SK-N-SH (cell line): ENCODE results near the gene IPPK.

Experiments
- CHD2 ChIP-seq: fragments of 150-350 bp; IDR thresholded peaks from 2 replicates; pipeline ENCODE4 v1.6.1; 2018; ENCODE audit warnings: low read length; ENCODE audit not compliant: partially characterized antibody
- ELF1 ChIP-seq: IDR thresholded peaks from 2 replicates; pipeline ENCODE4 v1.4.0; 2012
- EP300 ChIP-seq, 2 experiments: IDR thresholded peaks; 2 replicates each; pipeline versions ENCODE4 v1.4.0 to v1.6.1; 2012; ENCODE audit warnings: borderline replicate concordance in 1 of 2, low read depth in 1 of 2, low read length in 1 of 2
- FOXM1 ChIP-seq: IDR thresholded peaks from 2 replicates; pipeline ENCODE4 v1.4.0; 2012; ENCODE audit warnings: low read depth, mild to moderate bottlenecking
- GABPA ChIP-seq: IDR thresholded peaks from 2 replicates; pipeline ENCODE4 v1.4.0; 2012; ENCODE audit warnings: low read depth, mild to moderate bottlenecking
- MAX ChIP-seq: IDR thresholded peaks from 2 replicates; pipeline ENCODE4 v1.4.0; 2012; ENCODE audit warnings: low read depth
- REST ChIP-seq: IDR thresholded peaks from 2 replicates; pipeline ENCODE4 v1.6.1; 2012; ENCODE audit warnings: mild to moderate bottlenecking, low read depth, low read length, moderate library complexity
- RXRA ChIP-seq: IDR thresholded peaks from 2 replicates; pipeline ENCODE4 v1.4.0; 2012; ENCODE audit warnings: low read depth, mild to moderate bottlenecking, borderline replicate concordance
- SIN3A ChIP-seq: IDR thresholded peaks from 2 replicates; pipeline ENCODE4 v1.6.1; 2012; ENCODE audit warnings: low read depth, mild to moderate bottlenecking, low read length, moderate library complexity, borderline replicate concordance
- SMC3 ChIP-seq: IDR thresholded peaks from 2 replicates; pipeline ENCODE4 v1.6.1; 2012; ENCODE audit warnings: low read depth, low read length, improper control_type of control experiment
- TAF1 ChIP-seq: IDR thresholded peaks from 2 replicates; pipeline ENCODE4 v1.6.1; 2012; ENCODE audit warnings: low read depth, mild to moderate bottlenecking, low read length, moderate library complexity, borderline replicate concordance
- TCF12 ChIP-seq: IDR thresholded peaks from 2 replicates; pipeline ENCODE4 v1.4.0; 2012
- YY1 ChIP-seq: IDR thresholded peaks from 2 replicates; pipeline ENCODE4 v1.4.0; 2012; ENCODE audit warnings: low read depth, mild to moderate bottlenecking
- TF ChIP-seq, protein P1 (sequence below): fragments of 200-600 bp; sonication (generic); IDR thresholded peaks from 2 replicates; pipeline ENCODE4 v1.6.1; 2017; ENCODE audit warnings: antibody characterized with exemption, mild to moderate bottlenecking, moderate library complexity

DNA sequence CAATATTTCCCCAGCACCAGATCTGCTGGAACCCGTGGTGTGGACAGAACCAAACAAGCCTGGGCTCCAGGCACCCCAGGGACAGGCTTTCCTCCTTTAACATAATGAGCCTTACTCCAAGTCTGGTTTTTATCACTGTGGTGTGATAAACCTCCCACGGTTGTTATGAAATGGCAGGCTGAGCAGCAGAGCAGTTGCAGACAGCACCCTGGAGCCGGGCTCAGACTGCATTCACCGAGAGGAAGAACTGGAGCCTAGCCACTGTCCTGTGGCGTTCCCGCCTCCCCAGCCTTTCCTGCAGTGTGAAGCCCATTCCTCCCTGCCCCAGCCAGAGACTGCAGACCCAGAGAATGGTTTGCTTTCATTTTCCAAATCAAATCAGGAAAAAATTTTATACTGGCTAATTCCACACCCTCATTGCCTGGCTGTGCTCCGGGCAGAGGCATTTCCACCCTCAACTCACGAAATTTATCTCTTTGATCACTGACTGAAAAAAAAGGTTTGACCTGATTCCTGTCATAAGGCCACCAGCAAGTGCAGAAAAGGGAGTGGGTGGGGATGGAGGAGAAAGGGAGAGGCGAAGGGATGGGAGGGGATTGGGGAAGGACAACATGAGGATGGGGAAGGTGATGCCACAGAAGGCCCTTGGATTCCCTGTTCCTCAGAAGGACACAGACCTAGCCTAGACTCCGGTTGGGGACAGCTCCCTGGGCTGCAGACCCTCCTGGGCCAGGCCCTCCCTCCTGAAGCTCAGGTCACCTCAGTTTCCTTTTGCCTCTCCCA lies 18.9 kb downstream of the IPPK start:
- TF ChIP-seq, protein P1, sequence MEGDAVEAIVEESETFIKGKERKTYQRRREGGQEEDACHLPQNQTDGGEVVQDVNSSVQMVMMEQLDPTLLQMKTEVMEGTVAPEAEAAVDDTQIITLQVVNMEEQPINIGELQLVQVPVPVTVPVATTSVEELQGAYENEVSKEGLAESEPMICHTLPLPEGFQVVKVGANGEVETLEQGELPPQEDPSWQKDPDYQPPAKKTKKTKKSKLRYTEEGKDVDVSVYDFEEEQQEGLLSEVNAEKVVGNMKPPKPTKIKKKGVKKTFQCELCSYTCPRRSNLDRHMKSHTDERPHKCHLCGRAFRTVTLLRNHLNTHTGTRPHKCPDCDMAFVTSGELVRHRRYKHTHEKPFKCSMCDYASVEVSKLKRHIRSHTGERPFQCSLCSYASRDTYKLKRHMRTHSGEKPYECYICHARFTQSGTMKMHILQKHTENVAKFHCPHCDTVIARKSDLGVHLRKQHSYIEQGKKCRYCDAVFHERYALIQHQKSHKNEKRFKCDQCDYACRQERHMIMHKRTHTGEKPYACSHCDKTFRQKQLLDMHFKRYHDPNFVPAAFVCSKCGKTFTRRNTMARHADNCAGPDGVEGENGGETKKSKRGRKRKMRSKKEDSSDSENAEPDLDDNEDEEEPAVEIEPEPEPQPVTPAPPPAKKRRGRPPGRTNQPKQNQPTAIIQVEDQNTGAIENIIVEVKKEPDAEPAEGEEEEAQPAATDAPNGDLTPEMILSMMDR = no peak
- TF ChIP-seq SMC3 (no peak), ELF1 (no peak), REST (no peak), EP300 (IDR thresholded peaks at IDR 0.05; ENCODE audit: borderline replicate concordance in 1 of 2, low read depth in 1 of 2, low read length in 1 of 2) (peak in 1 of 2 experiments; percentile 65; a peak in 2 of 4 replicates), TAF1 (no peak), SIN3A (no peak), GABPA (no peak), YY1 (no peak), FOXM1 (no peak), MAX (no peak), TCF12 (no peak), CHD2 (peak; percentile 65), RXRA (no peak)
